GM12878 (cell line): ENCODE measurements around the gene RILPL2. TPM values are rescaled to one million over a fixed set of nuclear protein-coding genes. Genes with fewer than 3 reads are reported as not detected.

Source experiments
- ATAC-seq: fragments of 200-7000 bp; cut with Tn5 transposase; 3 replicates; pipeline ENCODE4 v1.9.1; 2020; ENCODE audit warnings: mild to moderate bottlenecking, moderate library complexity
- BruUV-seq: library from RNA; stranded (reverse); fragments of 400-500 nt; replicated peaks from 2 replicates; lab custom pipeline; 2021; lab: Mats Ljungman, UMichigan
- CTCF ChIA-PET: fragments of 300-600 bp; sonication (Branson Sonifier 250); formaldehyde crosslinking; extraction: SDS; loops from one replicate; lab custom pipeline; 2021; ENCODE audit warnings: inconsistent platforms; lab: Yijun Ruan, JAX
- POLR2A ChIA-PET: fragments of 350-600 bp; formaldehyde crosslinking; extraction: SDS; loops from one replicate; lab custom pipeline; 2021; ENCODE audit warnings: inconsistent platforms; lab: Charles Lee
- RAD21 ChIA-PET: fragments of 300-600 bp; sonication (Branson Sonifier 250); formaldehyde crosslinking; loops from one replicate; lab custom pipeline; 2023; ENCODE audit warnings: antibody characterized with exemption; ENCODE audit not compliant: unreplicated experiment; lab: Charles Lee
- SMC1A ChIA-PET: fragments of 300-600 bp; sonication (Branson Sonifier 250); formaldehyde crosslinking; loops from one replicate; lab custom pipeline; 2023; ENCODE audit not compliant: unreplicated experiment, uncharacterized antibody; lab: Charles Lee
- DNase-seq: peaks from one replicate; pipeline ENCODE4 v3.0.0-alpha.2; 2011; ENCODE audit warnings: low read depth, low spot score
- FAIRE-seq: peaks from 3 replicates; lab custom pipeline; 2011; peaks lifted over from hg19 to GRCh38; lab: Jason Lieb, UNC
- H2AFZ ChIP-seq: 2 replicates; pipeline ENCODE4 v1.6.0; 2011; ENCODE audit warnings: low read depth, low read length, control low read depth; ENCODE audit not compliant: control insufficient read depth
- H3K27ac ChIP-seq: 2 replicates; pipeline ENCODE4 v1.5.1; 2011; ENCODE audit warnings: control low read depth; ENCODE audit not compliant: control insufficient read depth, insufficient read depth
- H3K27me3 ChIP-seq, 2 experiments: replicated peaks in 1 of 2; 2 replicates each; pipeline versions ENCODE4 v1.6.0 to v1.6.1; 2011; ENCODE audit warnings: low read length in 1 of 2; ENCODE audit not compliant: control insufficient read depth in 2 of 2, insufficient read depth in 2 of 2
- H3K36me3 ChIP-seq, 2 experiments: 2 replicates each; pipeline ENCODE4 v1.5.1; 2011; ENCODE audit warnings: low read length in 1 of 2; ENCODE audit not compliant: control insufficient read depth in 2 of 2, insufficient read depth in 2 of 2
- H3K4me1 ChIP-seq: 2 replicates; pipeline ENCODE4 v1.6.1; 2011; ENCODE audit warnings: mild to moderate bottlenecking, low read length, moderate library complexity, mixed read lengths; ENCODE audit not compliant: control insufficient read depth, insufficient read depth
- H3K4me2 ChIP-seq: 2 replicates; pipeline ENCODE4 v1.6.0; 2011; ENCODE audit warnings: control low read depth; ENCODE audit not compliant: control insufficient read depth, insufficient read depth
- H3K4me3 ChIP-seq: fragments of 200-600 bp; sonication (generic); 2 replicates; pipeline ENCODE4 v1.5.1; 2016
- H3K79me2 ChIP-seq: 2 replicates; pipeline ENCODE4 v1.6.0; 2011; ENCODE audit warnings: low read length; ENCODE audit not compliant: control insufficient read depth, insufficient read depth
- H3K9ac ChIP-seq: 2 replicates; pipeline ENCODE4 v1.8.0; 2011; ENCODE audit warnings: low read length, control low read depth, mixed read lengths; ENCODE audit not compliant: control insufficient read depth, insufficient read depth
- H3K9me3 ChIP-seq: replicated peaks from 3 replicates; pipeline ENCODE4 v1.5.1; 2011; ENCODE audit warnings: mild to moderate bottlenecking, low read length; ENCODE audit not compliant: control insufficient read depth, insufficient read depth
- H4K20me1 ChIP-seq: 2 replicates; pipeline ENCODE4 v1.6.0; 2011; ENCODE audit not compliant: control insufficient read depth, insufficient read depth
- HCFC1 ChIP-seq: fragments of 150-350 bp; IDR thresholded peaks from 2 replicates; pipeline ENCODE4 v1.6.1; 2014; ENCODE audit warnings: low read length
- HDAC2 ChIP-seq: fragments of 200-600 bp; sonication (generic); IDR thresholded peaks from 2 replicates; pipeline ENCODE4 v1.6.1; 2017
- NFXL1 ChIP-seq: fragments of 450-650 bp; IDR thresholded peaks from 2 replicates; pipeline ENCODE4 v1.6.1; 2017; ENCODE audit warnings: antibody characterized with exemption, mild to moderate bottlenecking, borderline replicate concordance
- NR2C1 ChIP-seq: fragments of 450-650 bp; IDR thresholded peaks from 2 replicates; pipeline ENCODE4 v1.6.1; 2017; ENCODE audit warnings: antibody characterized with exemption, mild to moderate bottlenecking, moderate library complexity
- PKNOX1 ChIP-seq: fragments of 450-650 bp; IDR thresholded peaks from 2 replicates; pipeline ENCODE4 v1.6.1; 2016; ENCODE audit warnings: mild to moderate bottlenecking
- POLR2AphosphoS5 ChIP-seq: IDR thresholded peaks from 2 replicates; pipeline ENCODE4 v1.6.1; 2011; ENCODE audit warnings: mild to moderate bottlenecking, low read length, inconsistent platforms
- RAD51 ChIP-seq: fragments of 450-650 bp; IDR thresholded peaks from 2 replicates; pipeline ENCODE4 v1.6.1; 2016; ENCODE audit warnings: moderate library complexity, mild to moderate bottlenecking, inconsistent platforms
- RB1 ChIP-seq: fragments of 450-650 bp; formaldehyde crosslinking; IDR thresholded peaks from 2 replicates; pipeline ENCODE4 v1.6.1; 2017; ENCODE audit warnings: mild to moderate bottlenecking, borderline replicate concordance
- RELB ChIP-seq: fragments of 450-650 bp; IDR thresholded peaks from 2 replicates; pipeline ENCODE4 v1.6.1; 2017; ENCODE audit warnings: low read depth, mild to moderate bottlenecking, moderate library complexity
- SMARCA5 ChIP-seq: fragments of 450-650 bp; IDR thresholded peaks from 2 replicates; pipeline ENCODE4 v1.6.1; 2017; ENCODE audit warnings: mild to moderate bottlenecking
- SREBF1 ChIP-seq: IDR thresholded peaks from 2 replicates; pipeline ENCODE4 v1.6.1; 2012; ENCODE audit warnings: mild to moderate bottlenecking, low read length
- ZNF384 ChIP-seq: IDR thresholded peaks from 2 replicates; pipeline ENCODE4 v1.6.1; 2012; ENCODE audit warnings: low read depth, mild to moderate bottlenecking, low read length, improper control_type of control experiment, borderline replicate concordance
- WGBS: methylation state at CpG from one replicate; pipeline ENCODE4 v1.1.6; 2016; ENCODE audit warnings: low lambda C conversion rate; ENCODE audit not compliant: insufficient replicate concordance, insufficient coverage; ENCODE audit errors: missing lambda C conversion rate; 5-methylcytosine and 5-hydroxymethylcytosine counted together
- in situ Hi-C: fragments of 300-500 bp; cut with MboI; formaldehyde crosslinking; loops from 9 replicates; pipeline ENCODE4 v1.14.3; 2018; ENCODE audit warnings: mixed read lengths
- intact Hi-C: fragments of 100-400 bp; cut with micrococcal nuclease; formaldehyde crosslinking; loops from one replicate; pipeline ENCODE4 v1.14.2; 2022; ENCODE audit not compliant: unreplicated experiment
- polyA plus RNA-seq, 11 experiments: library from polyadenylated mRNA; depleted of rRNA in 4 of 11; unstranded in 6 of 11; stranded (reverse) in 5 of 11; fragments of >200 nt; fragmentation: Nextera tagmentation in 4 of 11; fragmentation: Illumina TruSeq in 1 of 11; extraction: Ambion mirVana in 4 of 11; extraction: Trizol in 1 of 11; gene quantifications; 1 replicate in 1 of 11; 2 replicates in 10 of 11; pipeline versions ENCODE4 v1.2.1 to v1.2.3, GENCODE V29; 2011 to 2016; ENCODE audit warnings: inconsistent platforms in 2 of 11, missing spikeins in 2 of 11, low read depth in 1 of 11
- total RNA-seq, 4 experiments: library from RNA; depleted of rRNA in 3 of 4; stranded (reverse); fragments of >200 nt in 3 of 4; fragmentation: Illumina TruSeq in 1 of 4; extraction: Trizol in 1 of 4; gene quantifications; 2 replicates each; pipeline versions ENCODE4 v1.2.1 to v1.2.3, GENCODE V29; 2013 to 2021

RILPL2 gene
- total and polyA plus RNA-seq, 10 of the 15 experiments (the other 5 are each of a cell fraction or from before 2014, with no cell fraction given): 3.5 to 38.5 (median 19.7) TPM

- no peak for DNase-seq
- no peak overlapping the region for H2AFZ ChIP-seq
- no peak overlapping the region for H3K27ac ChIP-seq
- RAD21 ChIA-PET: no interaction called here
- no peaks in the 10 kb centered on the region for H3K4me1 ChIP-seq
- H3K9me3 ChIP-seq: no peaks in the 10 kb centered on the region
- no peak for FAIRE-seq
- H4K20me1 ChIP-seq: no peaks in the 10 kb centered on the region
- peak; percentile 40; the same call in 1 of the 2 replicates for TF ChIP-seq ZNF384
- no peak for TF ChIP-seq RELB
- POLR2A ChIA-PET: no interaction called here
- BruUV-seq: no TSS peak
- intact Hi-C loops (no loop called here), in situ Hi-C loops (no loop called here)
- 79% methylated on average over 14 of the region's 14 CpGs for WGBS
- no peaks in the 10 kb centered on the region; a peak in 1 of 4 replicates for H3K36me3 ChIP-seq
- CTCF ChIA-PET: no interaction called here
- no peak for ATAC-seq
- no peak overlapping the region for H3K9ac ChIP-seq
- no peak overlapping the region for H3K4me3 ChIP-seq
- SMC1A ChIA-PET: no interaction called here
- H3K79me2 ChIP-seq: no peaks in the 10 kb centered on the region
- no peak overlapping the region for H3K4me2 ChIP-seq
- H3K27me3 ChIP-seq: no peaks in the 10 kb centered on the region
These were observed 43.1 kb upstream of the RILPL2 start for GRCh38 chr12:123479442-123480180.

- no peaks in the 10 kb centered on the region for H4K20me1 ChIP-seq
- SMC1A ChIA-PET: no interaction called here
- DNase-seq: no peak
- no peaks in the 10 kb centered on the region for H3K4me1 ChIP-seq
- no peak for TF ChIP-seq HCFC1
- TF ChIP-seq SMARCA5: no peak
- TF ChIP-seq PKNOX1: no peak
- no peak for TF ChIP-seq RB1
- no peak for TF ChIP-seq HDAC2
- no peak for TF ChIP-seq SREBF1
- no peak for TF ChIP-seq POLR2AphosphoS5
- no peak for TF ChIP-seq RAD51
- no peak for TF ChIP-seq NFXL1
- no peak for TF ChIP-seq NR2C1
- intact Hi-C loops (no loop called here), in situ Hi-C loops (no loop called here)
- no peak for FAIRE-seq
- no peak for ATAC-seq
- no peak overlapping the region for H3K9ac ChIP-seq
- H3K4me3 ChIP-seq: no peak overlapping the region
- H3K27ac ChIP-seq: no peak overlapping the region
- CTCF ChIA-PET: interaction anchor here (1.4 kb wide), 1 partner anchor 18 kb away, joined by 3 read pairs; no protein-coding TSS in a partner anchor
- H3K4me2 ChIP-seq: no peak overlapping the region
- no peak overlapping the region for H2AFZ ChIP-seq
- no peaks in the 10 kb centered on the region for H3K79me2 ChIP-seq
- H3K9me3 ChIP-seq: no peaks in the 10 kb centered on the region
- no peaks in the 10 kb centered on the region for H3K27me3 ChIP-seq
- POLR2A ChIA-PET: no interaction called here
- no TSS peak for BruUV-seq
- 68% methylated on average over 10 of the region's 10 CpGs for WGBS
- RAD21 ChIA-PET: no interaction called here
- H3K36me3 ChIP-seq: no peaks in the 10 kb centered on the region; a peak in 1 of 4 replicates
These were observed 42.3 kb upstream of the RILPL2 start for GRCh38 chr12:123478762-123479161.
